Thyroid gland (tissue), 4 donors: ENCODE measurements around the gene SLC14A1. TPM values are rescaled to one million over a fixed set of nuclear protein-coding genes. Genes with fewer than 3 reads are reported as not detected.
"Not testable (repeated sequence)": the region's sequence is repeated elsewhere in the genome, so short reads cannot be mapped to it uniquely, and the experiment has no call there.

Experiments used
- DNase-seq, 2 donors: peaks; one replicate each; pipeline ENCODE4 v3.0.0-alpha.2; 2019
- H3K27ac ChIP-seq, 3 donors: fragments of 200-600 bp; sonication (generic); 1 replicate in 2 of 3; 2 replicates in 1 of 3; pipeline ENCODE4 v1.5.1; 2016 to 2019; ENCODE audit warnings: mild to moderate bottlenecking in 1 of 3, moderate library complexity in 1 of 3
- H3K27me3 ChIP-seq: fragments of 200-600 bp; sonication (generic); one replicate; pipeline ENCODE4 v1.5.1; 2019
- H3K36me3 ChIP-seq, 2 donors: fragments of 200-600 bp; sonication (generic); one replicate each; pipeline ENCODE4 v1.5.1; 2016 to 2019
- H3K4me1 ChIP-seq, 2 donors: fragments of 200-600 bp; sonication (generic); one replicate each; pipeline ENCODE4 v1.5.1; 2017 to 2019
- H3K4me3 ChIP-seq, 3 donors: fragments of 200-600 bp; sonication (generic); replicated peaks in 1 of 3; 1 replicate in 2 of 3; 2 replicates in 1 of 3; pipeline ENCODE4 v1.5.1; 2016; ENCODE audit warnings: mild to moderate bottlenecking in 1 of 3
- H3K9me3 ChIP-seq: fragments of 200-600 bp; sonication (generic); one replicate; pipeline ENCODE4 v1.5.1; 2017
- POLR2A ChIP-seq, 2 donors: fragments of 450-650 bp; IDR thresholded peaks; one replicate each; pipeline ENCODE4 v1.6.1; 2017; ENCODE audit warnings: antibody characterized with exemption in 2 of 2, mild to moderate bottlenecking in 2 of 2, moderate library complexity in 1 of 2
- WGBS, 2 donors: methylation state at CpG; one replicate each; pipeline ENCODE4 v1.1.5; 2017; 5-methylcytosine and 5-hydroxymethylcytosine counted together
- intact Hi-C: fragments of 100-400 bp; cut with DNase I; formaldehyde crosslinking; loops from one replicate; pipeline ENCODE4 v1.15.1; 2023
- total RNA-seq, 4 donors: library from RNA; depleted of rRNA; stranded (reverse); fragments of >200 nt; gene quantifications; one replicate each; pipeline ENCODE4 v1.2.3, GENCODE V29; 2016
- TF ChIP-seq, protein P1 (sequence below), 6 experiments: fragments of 200-600 bp in 3 of 6; fragments of 450-650 bp in 3 of 6; sonication (generic) in 3 of 6; IDR thresholded peaks; one replicate each; pipeline ENCODE4 v1.5.1; 2016 to 2019; ENCODE audit warnings: antibody characterized with exemption in 6 of 6, mild to moderate bottlenecking in 2 of 6, inconsistent platforms in 1 of 6, moderate library complexity in 1 of 6

SLC14A1 gene
- total RNA-seq, 4 donors from 2014 or later = 6.2 to 22.9 (median 15.7) TPM

- TF ChIP-seq, protein P1, sequence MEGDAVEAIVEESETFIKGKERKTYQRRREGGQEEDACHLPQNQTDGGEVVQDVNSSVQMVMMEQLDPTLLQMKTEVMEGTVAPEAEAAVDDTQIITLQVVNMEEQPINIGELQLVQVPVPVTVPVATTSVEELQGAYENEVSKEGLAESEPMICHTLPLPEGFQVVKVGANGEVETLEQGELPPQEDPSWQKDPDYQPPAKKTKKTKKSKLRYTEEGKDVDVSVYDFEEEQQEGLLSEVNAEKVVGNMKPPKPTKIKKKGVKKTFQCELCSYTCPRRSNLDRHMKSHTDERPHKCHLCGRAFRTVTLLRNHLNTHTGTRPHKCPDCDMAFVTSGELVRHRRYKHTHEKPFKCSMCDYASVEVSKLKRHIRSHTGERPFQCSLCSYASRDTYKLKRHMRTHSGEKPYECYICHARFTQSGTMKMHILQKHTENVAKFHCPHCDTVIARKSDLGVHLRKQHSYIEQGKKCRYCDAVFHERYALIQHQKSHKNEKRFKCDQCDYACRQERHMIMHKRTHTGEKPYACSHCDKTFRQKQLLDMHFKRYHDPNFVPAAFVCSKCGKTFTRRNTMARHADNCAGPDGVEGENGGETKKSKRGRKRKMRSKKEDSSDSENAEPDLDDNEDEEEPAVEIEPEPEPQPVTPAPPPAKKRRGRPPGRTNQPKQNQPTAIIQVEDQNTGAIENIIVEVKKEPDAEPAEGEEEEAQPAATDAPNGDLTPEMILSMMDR (IDR thresholded peaks at IDR 0.05) = no peak
- TF ChIP-seq POLR2A (IDR thresholded peaks at IDR 0.05) = no peak
- H3K4me1 ChIP-seq = peaks cover 5 to 9% of the 10 kb centered on the region in 2 donors
- DNase-seq = no peak
- H3K36me3 ChIP-seq = no peaks in the 10 kb centered on the region
- H3K9me3 ChIP-seq = no peaks in the 10 kb centered on the region
- intact Hi-C loops = no loop called here
- no peaks in the 10 kb centered on the region for H3K27me3 ChIP-seq
- H3K27ac ChIP-seq = no peak overlapping the region
- no peak overlapping the region for H3K4me3 ChIP-seq
Measured at GRCh38 chr18:45752681-45753080, 28.7 kb downstream of the SLC14A1 start.

- H3K4me1 ChIP-seq = peaks cover 5 to 9% of the 10 kb centered on the region in 2 donors
Measured at GRCh38 chr18:45753286-45753685, 29.3 kb downstream of the SLC14A1 start.

GRCh38 chr18:45755934-45756333, 32.0 kb downstream of the SLC14A1 start:
- Histone ChIP-seq H3K36me3 (no peaks in the 10 kb centered on the region), H3K27ac (no peak overlapping the region), H3K9me3 (no peaks in the 10 kb centered on the region), H3K4me3 (no peak overlapping the region), H3K4me1 (peaks cover 5 to 9% of the 10 kb centered on the region in 2 donors), H3K27me3 (no peaks in the 10 kb centered on the region)
- 12 to 40% methylated on average over 4 of the region's 4 CpGs for WGBS, 2 donors
- intact Hi-C loops = no loop called here
- DNase-seq = peak; percentile 20 to 37
- TF ChIP-seq, protein P1 (IDR thresholded peaks at IDR 0.05) = no peak
- TF ChIP-seq POLR2A (IDR thresholded peaks at IDR 0.05) = no peak

More at GRCh38 chr18:45753286-45753685, 29.3 kb downstream of the SLC14A1 start:
- TF ChIP-seq, protein P1 (IDR thresholded peaks at IDR 0.05) = no peak
- no peak for TF ChIP-seq POLR2A (IDR thresholded peaks at IDR 0.05)
- intact Hi-C loops = no loop called here
- no peak overlapping the region for H3K27ac ChIP-seq
- WGBS, 2 donors = 70 to 84% methylated on average over 1 of the region's 1 CpG
- no peak overlapping the region for H3K4me3 ChIP-seq
- H3K27me3 ChIP-seq = no peaks in the 10 kb centered on the region
- no peaks in the 10 kb centered on the region for H3K36me3 ChIP-seq
- DNase-seq = no peak
- H3K9me3 ChIP-seq = no peaks in the 10 kb centered on the region

GRCh38 chr18:45757005-45757404, 33.0 kb downstream of the SLC14A1 start:
- H3K27ac ChIP-seq = no peak overlapping the region
- H3K27me3 ChIP-seq = no peaks in the 10 kb centered on the region
- intact Hi-C loops = no loop called here
- H3K36me3 ChIP-seq = no peaks in the 10 kb centered on the region
- no peaks in the 10 kb centered on the region for H3K9me3 ChIP-seq
- TF ChIP-seq, protein P1 (IDR thresholded peaks at IDR 0.05) = no peak
- TF ChIP-seq POLR2A (IDR thresholded peaks at IDR 0.05) = no peak
- WGBS, 2 donors = 71 to 85% methylated on average over 5 of the region's 5 CpGs
- H3K4me3 ChIP-seq = no peak overlapping the region
- peaks cover 5 to 9% of the 10 kb centered on the region in 2 donors for H3K4me1 ChIP-seq
- DNase-seq = no peak

DNA sequence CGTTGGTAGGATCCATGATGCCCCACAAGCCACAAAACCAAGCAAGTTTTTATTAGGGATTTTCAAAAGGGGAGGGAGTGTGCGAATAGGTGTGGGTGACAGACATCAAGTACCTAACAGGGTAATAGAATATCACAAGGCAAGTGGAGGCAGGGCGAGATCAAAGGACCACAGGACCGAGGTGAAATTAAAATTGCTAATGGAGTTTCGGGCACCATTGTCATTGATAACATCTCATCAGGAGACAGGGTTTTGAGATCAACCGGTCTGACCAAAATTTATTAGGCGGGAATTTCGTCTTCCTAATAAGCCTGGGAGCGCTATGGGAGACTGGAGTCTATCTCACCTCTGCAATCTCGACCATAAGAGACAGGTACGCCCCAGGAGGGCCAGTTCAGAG, 33.7 kb downstream of the SLC14A1 start:
- DNase-seq, H3K9me3 ChIP-seq, intact Hi-C loops, H3K27ac ChIP-seq, H3K27me3 ChIP-seq, H3K36me3 ChIP-seq, H3K4me3 ChIP-seq, H3K4me1 ChIP-seq: not testable (repeated sequence)
- WGBS, 2 donors = 80 to 87% methylated on average over 11 of the region's 11 CpGs
